M059J (cell line): ENCODE data around the gene MARK1. TPM values are rescaled to one million over a fixed set of nuclear protein-coding genes. Genes with fewer than 3 reads are reported as not detected.

Source experiments
- DNase-seq: peaks from one replicate; pipeline ENCODE4 v3.0.0-alpha.2; 2012; ENCODE audit warnings: low read depth
- total RNA-seq: library from RNA; depleted of rRNA; stranded (reverse); fragments of >200 nt; shearing (Covaris generic); gene quantifications from 2 replicates; pipeline ENCODE4 v1.2.3, GENCODE V29; 2014

Gene MARK1
- total RNA-seq, 1 experiment from 2014 or later = 0.02 TPM

GRCh38 chr1:220690140-220691052 lies 162.5 kb downstream of the MARK1 start, which contains the start of gene C1orf115:
TSS of gene C1orf115 (plus strand) at chr1:220690363. CDS start at chr1:220690403, 40 bp downstream.
- DNase-seq = peak; percentile 21

GRCh38 chr1:220691053-220691684 lies 163.2 kb downstream of the MARK1 start:
- DNase-seq = no peak

- no peak for DNase-seq
Observed at GRCh38 chr1:220692436-220693228, 164.7 kb downstream of the MARK1 start.

- no peak for DNase-seq
Observed at GRCh38 chr1:220694866-220695382, 167.0 kb downstream of the MARK1 start.

- DNase-seq = no peak
Observed at GRCh38 chr1:220695426-220695825, 167.5 kb downstream of the MARK1 start.

- no peak for DNase-seq
Observed at GRCh38 chr1:220696226-220696862, 168.4 kb downstream of the MARK1 start.

GRCh38 chr1:220696863-220697231 lies 168.9 kb downstream of the MARK1 start:
- peak; percentile 52 for DNase-seq

- no peak for DNase-seq
Observed at GRCh38 chr1:220697326-220697725, 169.4 kb downstream of the MARK1 start.

- DNase-seq = no peak
Observed at GRCh38 chr1:220698607-220699016, 170.7 kb downstream of the MARK1 start.

- DNase-seq = peak; percentile 8
Observed at GRCh38 chr1:220699044-220699443, 171.1 kb downstream of the MARK1 start.

GRCh38 chr1:220700556-220701179 lies 172.7 kb downstream of the MARK1 start:
- peak; percentile 24 for DNase-seq

GRCh38 chr1:220701974-220702373 lies 174.0 kb downstream of the MARK1 start:
- DNase-seq = no peak

- DNase-seq = no peak
Observed at GRCh38 chr1:220702733-220703270, 174.9 kb downstream of the MARK1 start.

GRCh38 chr1:220703305-220703704 lies 175.4 kb downstream of the MARK1 start:
- DNase-seq = no peak

- no peak for DNase-seq
Observed at GRCh38 chr1:220705782-220706181, 177.8 kb downstream of the MARK1 start.

GRCh38 chr1:220706480-220706879 lies 178.5 kb downstream of the MARK1 start:
- DNase-seq = no peak

- no peak for DNase-seq
Observed at GRCh38 chr1:220707160-220707559, 179.2 kb downstream of the MARK1 start.

- no peak for DNase-seq
Observed at GRCh38 chr1:220708244-220708643, 180.3 kb downstream of the MARK1 start.

- DNase-seq = no peak
Observed at GRCh38 chr1:220708936-220709801, 181.2 kb downstream of the MARK1 start.

- no peak for DNase-seq
Observed at GRCh38 chr1:220710333-220710732, 182.4 kb downstream of the MARK1 start.
